ENCODE results near the gene CENPE.

Gene CENPE

DNA sequence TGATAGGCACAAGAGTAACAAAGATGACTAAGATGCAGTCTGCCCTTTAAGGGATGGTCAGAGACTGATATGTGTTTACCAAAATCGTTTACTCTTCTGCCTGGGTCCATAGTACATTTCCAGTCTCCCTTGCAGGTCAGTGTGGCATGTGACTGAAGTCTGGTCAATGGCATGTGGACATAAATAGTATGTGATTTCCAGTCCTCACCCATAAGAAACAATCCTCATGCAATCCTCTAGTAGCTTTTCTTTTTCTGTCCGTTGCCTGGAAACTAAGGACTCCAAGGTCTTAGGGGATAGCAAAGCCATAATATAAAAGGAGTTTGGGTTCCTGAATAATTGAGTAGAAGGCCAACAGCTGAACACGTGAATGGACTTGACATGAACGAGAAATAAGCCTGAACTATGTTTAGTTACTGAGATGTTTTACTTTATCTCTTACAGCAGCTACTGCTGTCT, 122.7 kb downstream of the CENPE start:
- no peaks in the 10 kb centered on the region for H3K27me3 ChIP-seq (ENCODE audit: insufficient read depth, poor library complexity, severe bottlenecking)
- peaks cover 21% of the 10 kb centered on the region for H3K4me1 ChIP-seq (ENCODE audit: insufficient read depth, poor library complexity, severe bottlenecking)
- TF ChIP-seq, protein P1, sequence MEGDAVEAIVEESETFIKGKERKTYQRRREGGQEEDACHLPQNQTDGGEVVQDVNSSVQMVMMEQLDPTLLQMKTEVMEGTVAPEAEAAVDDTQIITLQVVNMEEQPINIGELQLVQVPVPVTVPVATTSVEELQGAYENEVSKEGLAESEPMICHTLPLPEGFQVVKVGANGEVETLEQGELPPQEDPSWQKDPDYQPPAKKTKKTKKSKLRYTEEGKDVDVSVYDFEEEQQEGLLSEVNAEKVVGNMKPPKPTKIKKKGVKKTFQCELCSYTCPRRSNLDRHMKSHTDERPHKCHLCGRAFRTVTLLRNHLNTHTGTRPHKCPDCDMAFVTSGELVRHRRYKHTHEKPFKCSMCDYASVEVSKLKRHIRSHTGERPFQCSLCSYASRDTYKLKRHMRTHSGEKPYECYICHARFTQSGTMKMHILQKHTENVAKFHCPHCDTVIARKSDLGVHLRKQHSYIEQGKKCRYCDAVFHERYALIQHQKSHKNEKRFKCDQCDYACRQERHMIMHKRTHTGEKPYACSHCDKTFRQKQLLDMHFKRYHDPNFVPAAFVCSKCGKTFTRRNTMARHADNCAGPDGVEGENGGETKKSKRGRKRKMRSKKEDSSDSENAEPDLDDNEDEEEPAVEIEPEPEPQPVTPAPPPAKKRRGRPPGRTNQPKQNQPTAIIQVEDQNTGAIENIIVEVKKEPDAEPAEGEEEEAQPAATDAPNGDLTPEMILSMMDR (IDR thresholded peaks at IDR 0.05; ENCODE audit: poor library complexity, severe bottlenecking): no peak
- peak; percentile 2; the same call in 2 of the 3 replicates for ATAC-seq (ENCODE audit: low read depth)
- DNase-seq (ENCODE audit: low spot score): no peak
- H3K36me3 ChIP-seq (ENCODE audit: low read depth): 0 out of 2 replicates have a peak, but pooled peaks cover 7% of the 10 kb centered on the region
- H3K4me3 ChIP-seq (ENCODE audit: severe bottlenecking): peak overlapping the region; percentile 53
- no peaks in the 10 kb centered on the region for H3K9me3 ChIP-seq (ENCODE audit: severe bottlenecking)
- peak overlapping the region; percentile 38 for H3K27ac ChIP-seq (ENCODE audit: poor library complexity, severe bottlenecking)

DNA sequence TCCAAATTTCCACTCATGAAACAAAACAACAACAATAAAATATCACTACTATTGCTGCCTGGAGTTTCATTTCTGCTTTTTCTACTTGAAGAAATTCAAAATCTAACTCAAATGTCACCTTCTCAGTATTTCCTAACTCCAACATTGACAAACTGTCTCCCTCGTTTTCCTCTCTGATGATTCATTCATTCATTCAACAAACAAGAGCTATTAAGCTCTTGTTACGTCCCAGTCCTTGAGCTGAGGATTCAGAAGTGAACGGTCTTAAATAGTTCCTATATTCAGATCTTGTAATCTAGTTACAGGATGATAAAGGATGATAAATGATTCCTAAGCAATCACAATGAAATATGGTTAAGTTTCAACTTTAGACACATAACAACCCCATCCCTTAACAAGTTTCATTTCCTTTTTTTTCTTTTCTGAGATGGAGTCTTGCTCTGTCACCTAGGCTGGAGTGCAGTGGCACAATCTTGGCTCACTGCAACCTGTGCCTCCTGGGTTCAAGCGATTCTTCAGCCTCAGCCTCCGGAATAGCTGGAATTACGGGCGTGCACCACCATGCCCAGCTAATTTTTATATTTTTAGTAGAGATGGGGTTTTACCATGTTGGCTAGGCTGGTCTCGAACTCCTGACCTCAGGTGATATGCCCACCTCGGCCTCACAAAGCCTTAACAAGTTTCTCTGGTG, 123.3 kb downstream of the CENPE start:
- Histone ChIP-seq H3K27me3 (ENCODE audit: insufficient read depth, poor library complexity, severe bottlenecking) (no peaks in the 10 kb centered on the region), H3K4me1 (ENCODE audit: insufficient read depth, poor library complexity, severe bottlenecking) (peaks cover 21% of the 10 kb centered on the region), H3K9me3 (ENCODE audit: severe bottlenecking) (no peaks in the 10 kb centered on the region), H3K4me3 (ENCODE audit: severe bottlenecking) (no peak overlapping the region), H3K36me3 (ENCODE audit: low read depth) (0 out of 2 replicates have a peak, but pooled peaks cover 7% of the 10 kb centered on the region), H3K27ac (ENCODE audit: poor library complexity, severe bottlenecking) (no peak overlapping the region)
- ATAC-seq (ENCODE audit: low read depth) (no peak), DNase-seq (ENCODE audit: low spot score) (no peak)
- TF ChIP-seq, protein P1 (IDR thresholded peaks at IDR 0.05; ENCODE audit: poor library complexity, severe bottlenecking): no peak

DNA sequence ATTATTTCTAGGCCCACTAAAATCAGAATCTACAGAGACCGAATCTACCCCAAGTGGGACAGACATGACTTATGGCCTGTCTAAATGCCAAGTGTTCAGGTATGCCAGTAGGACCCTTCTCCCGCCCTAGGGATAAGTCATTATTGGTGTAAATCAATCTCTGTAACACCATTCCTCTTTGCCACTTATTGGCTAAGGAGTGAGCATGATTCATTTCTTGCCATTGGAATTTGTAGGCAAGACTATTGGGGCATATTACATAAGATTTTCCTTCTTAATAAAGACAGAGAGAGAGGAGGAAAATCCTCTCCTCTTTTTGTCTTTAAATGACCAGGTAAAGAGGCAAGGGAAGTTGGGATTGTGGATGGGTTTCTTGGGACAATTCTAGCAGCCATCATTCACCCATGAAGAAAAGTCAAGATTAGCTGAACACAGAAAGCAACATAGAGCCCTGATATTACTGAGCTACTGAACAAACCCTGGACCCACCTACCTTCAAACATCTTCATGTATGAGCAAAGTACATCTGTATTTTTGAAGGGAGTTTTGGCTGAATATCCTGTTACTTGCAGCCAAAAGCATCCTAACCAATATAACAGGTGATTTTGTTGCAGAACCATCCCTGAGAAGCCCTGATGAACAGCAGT, 124.2 kb downstream of the CENPE start:
- peaks cover 21% of the 10 kb centered on the region for H3K4me1 ChIP-seq (ENCODE audit: insufficient read depth, poor library complexity, severe bottlenecking)
- no peaks in the 10 kb centered on the region for H3K9me3 ChIP-seq (ENCODE audit: severe bottlenecking)
- H3K36me3 ChIP-seq (ENCODE audit: low read depth): 0 out of 2 replicates have a peak, but pooled peaks cover 7% of the 10 kb centered on the region
- ATAC-seq (ENCODE audit: low read depth) (no peak), DNase-seq (ENCODE audit: low spot score) (no peak)
- TF ChIP-seq, protein P1 (IDR thresholded peaks at IDR 0.05; ENCODE audit: poor library complexity, severe bottlenecking): no peak
- no peak overlapping the region for H3K27ac ChIP-seq (ENCODE audit: poor library complexity, severe bottlenecking)
- H3K27me3 ChIP-seq (ENCODE audit: insufficient read depth, poor library complexity, severe bottlenecking): no peaks in the 10 kb centered on the region
- H3K4me3 ChIP-seq (ENCODE audit: severe bottlenecking): no peak overlapping the region

GRCh38 chr4:103067841-103068547, 130.1 kb downstream of the CENPE start:
- Histone ChIP-seq H3K27ac (ENCODE audit: poor library complexity, severe bottlenecking) (peak overlapping the region; percentile 31), H3K27me3 (ENCODE audit: insufficient read depth, poor library complexity, severe bottlenecking) (no peaks in the 10 kb centered on the region), H3K4me3 (ENCODE audit: severe bottlenecking) (no peak overlapping the region), H3K4me1 (ENCODE audit: insufficient read depth, poor library complexity, severe bottlenecking) (peaks cover 8% of the 10 kb centered on the region), H3K9me3 (ENCODE audit: severe bottlenecking) (no peaks in the 10 kb centered on the region), H3K36me3 (ENCODE audit: low read depth) (peaks cover 34% of the 10 kb centered on the region)
- DNase-seq (ENCODE audit: low spot score): no peak
- ATAC-seq (ENCODE audit: low read depth): peak; percentile 79
- TF ChIP-seq, protein P1 (IDR thresholded peaks at IDR 0.05; ENCODE audit: poor library complexity, severe bottlenecking): no peak

Measured in RWPE2 (cell line).